Measurements from ENCODE around the gene ITPK1.

DNA sequence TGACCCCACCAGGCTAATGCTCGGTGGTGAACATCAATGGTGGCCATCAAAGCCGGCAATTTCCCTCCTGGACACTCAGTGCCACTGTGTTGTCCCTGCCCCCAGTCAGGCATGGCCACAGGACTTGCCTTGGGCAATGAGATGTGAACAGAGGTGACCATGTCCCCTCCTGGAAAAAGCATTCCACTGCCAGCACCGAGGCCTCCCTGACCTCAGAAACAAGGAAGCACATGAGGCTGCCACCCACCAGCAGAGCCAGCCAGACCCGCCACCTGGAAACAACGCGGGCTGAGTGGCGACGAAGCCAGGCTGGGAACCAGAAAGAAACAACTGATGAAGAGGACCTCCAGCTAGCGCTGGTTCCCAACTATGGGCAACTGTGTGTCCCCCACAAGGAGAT is 31.8 kb downstream of the ITPK1 start:
- TF ChIP-seq CTCF (IDR thresholded peaks at IDR 0.05) = no peak
- TF ChIP-seq POLR2A (IDR thresholded peaks at IDR 0.05) = no peak

Data from breast epithelium (tissue), 3 donors.